GDM1 (cell line): ENCODE results near the gene FBLIM1.

Experiments used
- DNase-seq: peaks from one replicate; lab custom pipeline; 2025; lab: John Stamatoyannopoulos, UW

The FBLIM1 gene

GRCh38 chr1:15748264-15748663, 10.3 kb upstream of the FBLIM1 start:
- no peak for DNase-seq

DNA sequence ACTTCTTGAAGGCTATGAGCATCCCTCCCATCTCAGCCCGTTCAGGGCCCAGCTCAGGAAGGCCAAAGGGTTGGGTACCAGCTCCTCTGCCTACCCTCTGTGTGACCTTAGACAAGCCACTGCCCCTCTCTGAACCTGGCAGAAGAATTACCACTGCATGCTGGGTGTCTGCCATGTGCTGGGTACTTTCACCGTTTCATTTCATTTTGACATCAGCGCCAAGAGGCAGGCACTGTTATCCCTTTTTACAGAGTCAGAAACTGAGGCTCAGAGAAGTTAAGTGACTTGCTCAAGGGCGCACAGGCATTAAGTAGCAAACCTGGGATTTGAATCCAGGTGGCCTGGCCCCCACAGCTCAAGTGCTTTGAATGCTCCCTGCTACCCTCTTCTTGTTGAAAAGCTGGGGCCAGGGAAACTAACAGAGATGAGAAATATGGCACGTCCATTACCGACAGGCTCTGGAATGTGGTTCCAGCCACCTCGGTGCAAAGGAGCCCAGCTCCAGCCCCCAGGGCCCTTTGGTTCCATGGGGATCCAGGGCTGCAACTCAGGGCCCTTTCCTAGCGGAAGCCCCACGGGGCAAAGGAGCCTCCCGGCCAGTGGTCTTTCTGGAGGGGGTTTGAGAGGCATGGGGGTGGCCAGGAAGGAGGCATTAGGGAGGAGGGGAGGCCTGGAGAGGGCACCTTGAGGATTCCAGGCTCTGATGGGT, 9.8 kb upstream of the FBLIM1 start:
- no peak for DNase-seq

- DNase-seq = no peak
These were observed 8.9 kb upstream of the FBLIM1 start for GRCh38 chr1:15749399-15750291.

DNA sequence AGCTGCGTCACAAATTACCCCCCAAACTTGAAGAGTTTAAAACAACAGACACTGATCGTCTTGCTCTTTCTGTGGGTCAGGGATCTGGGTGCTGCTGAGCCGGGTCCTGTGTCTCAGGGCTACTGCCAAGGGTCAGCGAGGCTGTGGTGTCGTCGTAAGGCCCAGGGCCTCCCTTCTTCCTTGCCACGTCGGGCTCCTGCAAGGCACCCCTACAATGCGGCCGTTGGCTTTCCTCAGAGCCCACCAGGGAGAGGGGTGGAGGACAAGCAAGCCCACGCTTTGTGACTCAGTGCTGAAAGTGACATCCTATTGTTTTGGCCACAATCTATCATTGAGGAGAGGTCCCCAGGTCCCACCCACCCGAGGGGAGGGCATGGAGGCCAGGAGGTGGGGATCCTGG, 7.7 kb upstream of the FBLIM1 start:
- DNase-seq = no peak

DNA sequence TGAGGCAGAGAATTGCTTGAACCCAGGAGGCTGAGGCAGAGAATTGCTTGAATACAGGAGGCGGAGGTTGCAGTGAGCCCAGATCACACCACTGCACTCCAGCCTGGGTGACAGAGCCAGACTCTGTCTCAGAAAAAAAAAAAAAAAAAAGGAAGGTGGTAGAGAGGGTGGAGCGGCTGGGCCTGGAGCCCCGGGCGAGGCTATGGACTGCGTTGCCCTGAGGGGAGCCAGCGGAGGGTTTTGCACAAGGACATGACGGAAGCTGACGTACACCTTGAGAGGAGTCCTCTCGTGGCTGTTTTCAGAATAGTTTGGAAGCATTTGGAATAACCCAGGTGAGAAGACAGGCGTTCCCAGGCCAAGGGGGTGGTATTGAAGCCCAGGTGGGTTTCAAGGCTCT, 6.9 kb upstream of the FBLIM1 start:
- DNase-seq = no peak

DNA sequence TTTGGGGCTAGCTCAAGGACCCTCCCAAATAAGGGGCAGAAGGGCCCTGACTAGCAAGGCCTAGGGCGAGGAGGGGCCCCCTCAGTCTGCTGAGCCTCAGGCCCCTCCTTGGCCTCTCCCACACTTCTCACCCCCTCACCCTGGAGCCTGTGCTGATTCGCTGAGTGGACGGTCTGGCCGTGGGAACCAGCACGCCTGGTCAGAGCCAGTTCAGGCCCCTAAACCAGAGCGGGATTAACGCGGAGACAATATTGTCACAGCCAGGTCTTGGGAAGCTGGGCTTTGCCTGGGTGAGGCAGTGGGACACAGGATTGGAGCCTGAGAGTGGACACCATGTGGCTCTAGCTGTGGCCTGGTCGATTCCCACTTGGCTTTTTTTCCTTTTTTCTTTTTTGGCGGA, 4.8 kb upstream of the FBLIM1 start:
- no peak for DNase-seq

GRCh38 chr1:15755021-15755645, 3.5 kb upstream of the FBLIM1 start:
- DNase-seq = no peak

GRCh38 chr1:15755646-15756040, 3.0 kb upstream of the FBLIM1 start:
- DNase-seq = no peak

GRCh38 chr1:15756143-15757015, 2.2 kb upstream of the FBLIM1 start:
- DNase-seq = no peak

DNA sequence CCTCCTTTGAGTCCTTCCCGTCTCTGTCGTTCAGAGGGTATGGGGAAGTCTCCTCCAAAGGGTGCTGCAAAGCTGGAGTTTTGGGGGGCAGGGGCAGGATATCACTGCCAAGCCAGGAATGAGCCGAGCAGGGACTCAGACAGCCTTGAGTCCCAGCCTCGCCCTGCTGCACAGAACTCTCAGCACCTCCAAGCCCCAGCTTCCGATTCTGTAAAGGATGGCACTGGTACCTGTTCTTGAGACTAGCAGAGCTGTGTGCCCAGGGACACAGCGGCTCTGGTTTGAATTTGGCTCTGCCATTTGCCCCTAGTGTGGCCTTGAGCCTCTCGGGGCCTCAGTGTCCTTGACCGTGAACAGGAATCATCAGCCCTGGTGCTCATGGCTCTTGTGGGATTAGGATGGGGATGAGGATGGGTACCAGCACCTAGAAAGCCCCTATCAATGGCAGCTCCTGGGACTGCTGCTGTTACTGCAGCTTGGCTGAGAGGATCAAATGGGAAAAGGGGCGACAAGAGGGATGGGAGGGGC, 1.5 kb upstream of the FBLIM1 start:
- no peak for DNase-seq

GRCh38 chr1:15757575-15758342, 836 bp upstream of the FBLIM1 start:
- DNase-seq = no peak

- DNase-seq = no peak
These were observed 512 bp downstream of the FBLIM1 start for GRCh38 chr1:15758953-15759661.

GRCh38 chr1:15760520-15761211, 2.1 kb downstream of the FBLIM1 start:
- DNase-seq = no peak

GRCh38 chr1:15761366-15762128, 3.0 kb downstream of the FBLIM1 start:
- no peak for DNase-seq

DNA sequence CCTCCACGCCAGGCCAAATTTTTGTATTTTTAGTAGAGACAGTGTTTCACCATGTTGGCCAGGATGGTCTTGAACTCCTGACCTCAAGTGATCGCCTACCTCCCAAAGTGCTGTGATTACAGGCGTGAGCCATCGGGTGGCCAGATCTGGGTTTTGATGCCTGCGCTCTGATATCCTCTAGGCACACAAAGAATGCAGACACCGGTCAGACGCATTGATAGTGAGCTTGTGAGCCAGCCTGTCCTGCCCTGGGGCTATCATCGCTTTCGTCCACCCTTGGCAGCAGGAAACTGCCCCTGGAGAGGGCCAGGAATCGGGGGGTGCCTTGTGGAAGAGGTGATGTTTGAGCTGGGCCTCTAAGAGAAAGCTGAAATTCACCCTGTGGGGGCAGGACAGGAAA, 4.0 kb downstream of the FBLIM1 start:
- no peak for DNase-seq

DNA sequence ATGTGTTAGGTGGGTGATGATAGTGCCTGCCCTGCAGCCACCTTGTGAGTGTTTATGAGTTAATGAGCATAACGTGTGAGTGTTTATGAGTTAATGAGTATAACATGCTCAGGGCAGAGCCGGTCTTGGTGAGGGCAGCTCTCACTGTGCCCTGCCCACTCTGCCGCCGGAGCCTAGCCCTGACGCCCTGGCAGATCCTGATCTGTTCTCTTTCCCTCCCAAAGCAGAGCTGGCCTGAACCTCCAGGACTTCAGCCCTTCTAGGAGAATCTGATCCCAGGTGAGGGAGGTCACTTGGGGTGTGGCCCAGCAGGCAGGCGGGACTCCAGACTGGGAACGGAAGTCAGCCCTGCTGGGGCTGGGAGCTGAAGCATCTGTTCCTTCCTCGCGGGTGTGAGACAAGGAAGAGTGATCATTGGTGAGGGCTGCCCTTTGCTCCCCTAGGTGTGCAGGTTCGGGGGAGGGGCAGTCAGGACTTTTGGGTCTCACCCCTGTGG, 5.7 kb downstream of the FBLIM1 start:
- no peak for DNase-seq

DNA sequence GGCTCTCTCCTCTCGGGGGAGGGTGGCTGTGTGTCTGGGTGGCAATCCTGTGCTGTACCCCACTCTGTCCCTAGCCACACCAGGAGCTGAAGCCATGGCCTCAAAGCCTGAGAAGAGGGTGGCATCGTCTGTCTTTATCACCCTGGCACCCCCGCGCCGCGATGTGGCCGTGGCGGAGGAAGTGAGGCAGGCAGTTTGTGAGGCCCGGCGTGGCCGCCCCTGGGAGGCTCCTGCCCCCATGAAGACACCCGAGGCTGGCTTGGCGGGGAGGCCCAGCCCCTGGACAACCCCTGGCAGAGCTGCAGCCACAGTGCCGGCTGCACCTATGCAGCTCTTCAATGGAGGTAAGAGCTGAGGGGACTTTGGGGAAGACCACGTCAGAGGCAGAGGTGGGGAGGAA, 6.3 kb downstream of the FBLIM1 start:
- DNase-seq = no peak

DNA sequence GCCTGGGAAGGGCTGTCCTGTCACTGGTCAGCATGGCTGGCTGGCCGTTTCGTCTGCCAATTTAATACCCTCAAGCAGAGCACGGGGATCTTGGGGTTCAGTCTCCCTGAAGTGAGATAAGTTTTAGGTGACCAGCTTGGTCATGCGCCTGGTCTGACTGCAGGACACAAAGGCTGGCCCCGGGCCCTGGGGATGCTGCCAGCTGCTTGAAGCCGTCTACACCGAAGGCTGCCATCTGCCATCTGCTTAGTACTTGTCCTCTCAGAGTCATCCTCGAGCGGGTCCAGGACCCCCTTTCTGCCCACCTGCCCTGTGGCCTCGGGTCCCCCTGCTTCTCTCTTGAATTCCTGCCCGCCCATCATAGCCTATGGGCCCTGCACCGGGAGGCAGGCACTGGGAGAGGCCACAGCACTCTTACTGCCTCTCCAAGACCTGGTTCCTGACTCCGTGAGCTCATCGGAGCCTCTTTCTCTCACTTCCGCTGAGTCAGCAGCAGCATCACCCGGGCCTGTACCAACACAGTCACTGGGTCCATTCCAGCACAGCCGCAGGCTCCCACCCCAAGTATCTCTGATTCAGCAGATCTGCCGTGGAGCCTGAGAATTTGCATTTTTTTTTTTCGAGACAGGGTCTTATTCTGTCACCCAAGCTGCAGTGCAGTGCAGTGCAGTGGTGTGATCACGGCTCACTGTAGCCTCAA, 7.0 kb downstream of the FBLIM1 start:
- DNase-seq = no peak
